ENCODE results near the gene ARSB.

DNA sequence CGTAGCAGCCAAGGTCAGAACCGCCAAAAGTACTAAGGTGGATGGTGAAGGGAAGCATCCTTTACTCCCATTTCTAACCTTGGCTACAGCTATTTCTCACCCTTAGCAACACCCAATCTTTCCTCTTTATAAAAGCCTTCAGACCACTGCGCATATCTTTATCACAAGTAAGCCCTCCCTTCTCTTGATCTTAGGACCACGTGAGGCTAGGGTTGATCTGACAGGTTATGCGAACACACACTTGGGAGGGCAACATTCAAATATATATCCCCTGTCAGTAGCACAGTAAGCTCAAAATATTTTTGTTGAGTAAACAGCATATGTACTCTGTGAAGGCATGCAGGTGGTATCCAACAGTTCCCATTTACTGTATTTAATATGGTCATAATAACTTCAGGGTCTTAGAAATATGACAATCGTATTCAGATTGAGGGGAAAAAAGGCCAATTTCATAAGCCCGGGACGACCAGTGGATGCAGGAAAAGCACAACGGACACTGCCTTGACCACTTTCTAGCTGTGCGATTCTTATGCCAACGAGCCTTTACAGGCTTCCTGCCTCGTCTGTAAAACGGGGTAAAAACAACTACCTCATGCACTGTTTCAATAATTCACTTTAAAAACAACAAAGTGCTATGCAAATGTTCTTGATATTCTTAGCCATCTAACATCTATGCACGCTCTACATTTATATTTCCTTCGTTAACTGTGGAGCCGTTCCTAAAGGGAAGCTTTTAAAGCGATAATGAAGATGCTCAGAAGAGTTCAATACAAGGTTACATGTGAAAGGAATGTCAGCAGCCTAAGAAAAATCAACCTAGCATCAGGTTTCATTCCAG is 1.3 kb downstream of the ARSB start:
- TF ChIP-seq POLR2AphosphoS5 (IDR thresholded peaks at IDR 0.05; ENCODE audit: low read depth, low read length) (no peak), FOXP2 (optimal IDR thresholded peaks at IDR 0.05; ENCODE audit: borderline replicate concordance, extremely low read depth, extremely low read length, insufficient read depth) (no peak), REST (IDR thresholded peaks at IDR 0.05; ENCODE audit: insufficient read depth in 1 of 2, low read depth in 2 of 2, low read length in 2 of 2) (no peak), SIN3A (IDR thresholded peaks at IDR 0.05; ENCODE audit: borderline replicate concordance, insufficient read depth, low read length) (no peak)

Data from PFSK-1 (cell line).